OCI-LY7 (cell line): Measurements from ENCODE around the gene CCN6.

Experiments
- CTCF ChIP-seq: fragments of 200-600 bp; sonication (generic); conservative IDR thresholded peaks from 2 replicates; pipeline ENCODE4 v1.5.1; 2014; ENCODE audit warnings: mild to moderate bottlenecking, antibody characterized with exemption, low read length, moderate library complexity, mixed read lengths
- EZH2phosphoT487 ChIP-seq: fragments of 200-600 bp; sonication (generic); IDR thresholded peaks from 2 replicates; pipeline ENCODE4 v1.6.1; 2018; ENCODE audit warnings: low read depth, borderline replicate concordance, mild to moderate bottlenecking, mixed run types, antibody characterized with exemption, low read length, moderate library complexity, mixed read lengths

- TF ChIP-seq CTCF, result no peak
- TF ChIP-seq EZH2phosphoT487, result no peak
These were observed 62.3 kb downstream of the CCN6 start for GRCh38 chr6:112116221-112116620.
